DOHH2 (cell line): ENCODE results near the gene DHX29.

ENCODE experiments used
- H3F3A ChIP-seq: fragments of 200-600 bp; sonication (generic), shearing (Covaris generic); 2 replicates; pipeline ENCODE4 v1.6.0; 2016; ENCODE audit warnings: antibody characterized with exemption, mild to moderate bottlenecking; ENCODE audit not compliant: control insufficient read depth, insufficient read depth
- H3K27ac ChIP-seq: fragments of 200-600 bp; sonication (generic); 2 replicates; pipeline ENCODE4 v1.5.1; 2014; ENCODE audit warnings: low read depth, mild to moderate bottlenecking, low read length, moderate library complexity
- H3K27me3 ChIP-seq: fragments of 200-600 bp; sonication (generic); 2 replicates; pipeline ENCODE4 v1.6.1; 2014; ENCODE audit warnings: mild to moderate bottlenecking, low read length, mixed read lengths; ENCODE audit not compliant: control insufficient read depth
- H3K36me3 ChIP-seq: fragments of 200-600 bp; sonication (generic); 2 replicates; pipeline ENCODE4 v1.6.1; 2014; ENCODE audit warnings: mild to moderate bottlenecking, low read length, moderate library complexity, mixed read lengths; ENCODE audit not compliant: control insufficient read depth
- H3K4me1 ChIP-seq: fragments of 200-600 bp; sonication (generic); 2 replicates; pipeline ENCODE4 v1.6.1; 2014; ENCODE audit warnings: mild to moderate bottlenecking, low read length, mixed read lengths; ENCODE audit not compliant: control insufficient read depth
- H3K4me2 ChIP-seq: fragments of 200-600 bp; sonication (generic); 2 replicates; pipeline ENCODE4 v1.6.0; 2014; ENCODE audit warnings: mild to moderate bottlenecking, low read length, moderate library complexity
- H3K4me3 ChIP-seq: fragments of 200-600 bp; sonication (generic); 2 replicates; pipeline ENCODE4 v1.5.1; 2014; ENCODE audit warnings: mild to moderate bottlenecking, low read length, mixed read lengths
- H3K79me2 ChIP-seq: fragments of 200-600 bp; sonication (generic); 2 replicates; pipeline ENCODE4 v1.6.1; 2014; ENCODE audit warnings: mild to moderate bottlenecking, low read length, mixed read lengths; ENCODE audit not compliant: control insufficient read depth
- H3K9me2 ChIP-seq: fragments of 200-600 bp; sonication (generic); replicated peaks from 2 replicates; pipeline ENCODE4 v1.6.1; 2014; ENCODE audit warnings: mild to moderate bottlenecking, low read length, mixed read lengths; ENCODE audit not compliant: control insufficient read depth
- H3K9me3 ChIP-seq: fragments of 200-600 bp; sonication (generic); 2 replicates; pipeline ENCODE4 v1.6.1; 2014; ENCODE audit warnings: antibody characterized with exemption, low read length, mixed read lengths; ENCODE audit not compliant: control insufficient read depth, insufficient read depth
- H4K20me1 ChIP-seq: fragments of 200-600 bp; sonication (generic); 2 replicates; pipeline ENCODE4 v1.6.0; 2014; ENCODE audit warnings: low read depth, mild to moderate bottlenecking, antibody characterized with exemption, low read length, moderate library complexity; ENCODE audit not compliant: control insufficient read depth, insufficient read depth
- EZH2phosphoT487 ChIP-seq: fragments of 200-600 bp; sonication (generic); IDR thresholded peaks from 2 replicates; pipeline ENCODE4 v1.6.1; 2017; ENCODE audit warnings: borderline replicate concordance, mild to moderate bottlenecking, antibody characterized with exemption, low read length, moderate library complexity, mixed read lengths
- TF ChIP-seq, protein P1 (sequence below): fragments of 200-600 bp; sonication (generic); IDR thresholded peaks from one replicate; pipeline ENCODE4 v1.5.1; 2014; ENCODE audit warnings: antibody characterized with exemption, mild to moderate bottlenecking, low read depth, low read length; ENCODE audit not compliant: poor library complexity, severe bottlenecking

DHX29 gene

DNA sequence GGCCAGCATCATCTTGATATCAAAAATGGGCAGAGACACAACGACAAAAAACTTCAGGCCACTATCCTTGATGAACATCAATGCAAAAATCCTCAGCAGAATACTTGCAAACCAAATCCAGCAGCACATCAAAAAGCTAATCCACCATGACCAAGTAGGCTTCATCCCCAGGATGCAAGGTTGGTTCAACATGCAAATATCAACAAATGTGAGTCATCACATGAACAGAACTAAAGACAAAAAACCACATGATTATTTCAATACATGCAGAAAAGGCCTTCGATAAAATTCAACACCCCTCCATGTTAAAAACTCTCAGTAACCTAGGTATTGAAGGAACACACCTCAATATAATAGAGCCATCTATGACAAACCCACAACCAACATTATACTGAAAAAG lies 8.8 kb upstream of the DHX29 start:
- Histone ChIP-seq H4K20me1 (peaks cover 10% of the 10 kb centered on the region; the same call in 1 of the 2 replicates), H3K27ac (no peak overlapping the region), H3F3A (0 out of 2 replicates have a peak, but pooled peaks cover 10% of the 10 kb centered on the region), H3K9me3 (peaks cover 3% of the 10 kb centered on the region; the same call in 1 of the 2 replicates), H3K4me2 (no peak overlapping the region), H3K79me2 (peaks cover 99% of the 10 kb centered on the region), H3K27me3 (no peaks in the 10 kb centered on the region), H3K4me1 (peaks cover 19% of the 10 kb centered on the region), H3K9me2 (no peaks in the 10 kb centered on the region), H3K4me3 (no peak overlapping the region), H3K36me3 (peaks cover 52% of the 10 kb centered on the region)
- no peak for TF ChIP-seq EZH2phosphoT487
- TF ChIP-seq, protein P1, sequence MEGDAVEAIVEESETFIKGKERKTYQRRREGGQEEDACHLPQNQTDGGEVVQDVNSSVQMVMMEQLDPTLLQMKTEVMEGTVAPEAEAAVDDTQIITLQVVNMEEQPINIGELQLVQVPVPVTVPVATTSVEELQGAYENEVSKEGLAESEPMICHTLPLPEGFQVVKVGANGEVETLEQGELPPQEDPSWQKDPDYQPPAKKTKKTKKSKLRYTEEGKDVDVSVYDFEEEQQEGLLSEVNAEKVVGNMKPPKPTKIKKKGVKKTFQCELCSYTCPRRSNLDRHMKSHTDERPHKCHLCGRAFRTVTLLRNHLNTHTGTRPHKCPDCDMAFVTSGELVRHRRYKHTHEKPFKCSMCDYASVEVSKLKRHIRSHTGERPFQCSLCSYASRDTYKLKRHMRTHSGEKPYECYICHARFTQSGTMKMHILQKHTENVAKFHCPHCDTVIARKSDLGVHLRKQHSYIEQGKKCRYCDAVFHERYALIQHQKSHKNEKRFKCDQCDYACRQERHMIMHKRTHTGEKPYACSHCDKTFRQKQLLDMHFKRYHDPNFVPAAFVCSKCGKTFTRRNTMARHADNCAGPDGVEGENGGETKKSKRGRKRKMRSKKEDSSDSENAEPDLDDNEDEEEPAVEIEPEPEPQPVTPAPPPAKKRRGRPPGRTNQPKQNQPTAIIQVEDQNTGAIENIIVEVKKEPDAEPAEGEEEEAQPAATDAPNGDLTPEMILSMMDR, result no peak

GRCh38 chr5:55313870-55314617 lies 6.5 kb upstream of the DHX29 start:
- Histone ChIP-seq H3F3A (0 out of 2 replicates have a peak, but pooled peaks cover 2% of the 10 kb centered on the region), H3K9me3 (peaks cover 3% of the 10 kb centered on the region; the same call in 1 of the 2 replicates), H3K27me3 (no peaks in the 10 kb centered on the region), H3K4me2 (no peak overlapping the region), H3K4me1 (peaks cover 39% of the 10 kb centered on the region), H4K20me1 (peaks cover 4% of the 10 kb centered on the region; the same call in 1 of the 2 replicates), H3K9me2 (no peaks in the 10 kb centered on the region), H3K4me3 (no peak overlapping the region), H3K36me3 (peaks cover 70% of the 10 kb centered on the region), H3K27ac (no peak overlapping the region), H3K79me2 (peaks cover 100% of the 10 kb centered on the region)
- TF ChIP-seq, protein P1, result no peak
- TF ChIP-seq EZH2phosphoT487, result no peak

GRCh38 chr5:55308254-55308836 lies 851 bp upstream of the DHX29 start:
- no peaks in the 10 kb centered on the region for H3K9me2 ChIP-seq
- no peaks in the 10 kb centered on the region for H3K9me3 ChIP-seq
- no peaks in the 10 kb centered on the region; the same call in 1 of the 2 replicates for H3F3A ChIP-seq
- peaks cover 99% of the 10 kb centered on the region for H3K79me2 ChIP-seq
- peaks cover 60% of the 10 kb centered on the region for H3K36me3 ChIP-seq
- peak overlapping the region; percentile 70 for H3K4me2 ChIP-seq
- peak overlapping the region; percentile 67 for H3K27ac ChIP-seq
- H4K20me1 ChIP-seq, result peaks cover 8% of the 10 kb centered on the region; the same call in 1 of the 2 replicates
- TF ChIP-seq EZH2phosphoT487, result no peak
- TF ChIP-seq, protein P1, result peak; percentile 43
- H3K27me3 ChIP-seq, result no peaks in the 10 kb centered on the region
- H3K4me1 ChIP-seq, result peaks cover 46% of the 10 kb centered on the region
- peak overlapping the region; percentile 94 for H3K4me3 ChIP-seq
